ENCODE data around the gene NIN.

NIN gene

DNA sequence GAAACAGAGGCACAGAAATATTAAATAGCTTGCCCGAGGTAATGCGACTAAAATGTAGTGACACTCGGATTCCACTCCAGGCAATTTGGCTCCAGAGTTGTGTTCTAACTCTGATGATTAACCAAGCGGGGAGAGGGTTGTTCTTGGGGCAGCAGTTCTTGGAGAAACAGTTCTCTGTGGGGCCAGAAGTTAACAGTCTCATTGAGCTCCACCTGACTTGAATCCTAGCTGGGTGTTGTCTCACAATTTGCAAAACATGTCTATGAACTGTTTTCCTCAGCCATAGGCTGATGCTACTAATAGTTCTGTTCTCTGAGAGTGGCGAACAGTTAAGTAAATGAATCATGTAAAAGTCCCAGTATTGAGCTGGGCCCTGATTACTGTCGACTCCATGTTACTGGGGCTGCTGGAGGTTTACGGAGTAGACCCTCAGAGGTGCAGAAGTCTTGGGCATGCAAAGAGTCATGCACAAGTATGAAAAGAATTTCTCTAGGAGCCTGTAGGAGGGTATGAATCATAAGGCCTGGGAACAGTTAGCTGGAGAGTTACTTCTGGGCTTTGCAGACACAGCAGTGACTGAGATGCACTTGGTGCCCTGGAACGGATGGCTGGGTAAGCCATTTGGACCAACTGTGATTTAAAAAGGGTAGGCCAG is 15.4 kb upstream of the NIN start:
- H3K4me2 ChIP-seq (ENCODE audit: insufficient read depth, low read length), result no peak overlapping the region

DNA sequence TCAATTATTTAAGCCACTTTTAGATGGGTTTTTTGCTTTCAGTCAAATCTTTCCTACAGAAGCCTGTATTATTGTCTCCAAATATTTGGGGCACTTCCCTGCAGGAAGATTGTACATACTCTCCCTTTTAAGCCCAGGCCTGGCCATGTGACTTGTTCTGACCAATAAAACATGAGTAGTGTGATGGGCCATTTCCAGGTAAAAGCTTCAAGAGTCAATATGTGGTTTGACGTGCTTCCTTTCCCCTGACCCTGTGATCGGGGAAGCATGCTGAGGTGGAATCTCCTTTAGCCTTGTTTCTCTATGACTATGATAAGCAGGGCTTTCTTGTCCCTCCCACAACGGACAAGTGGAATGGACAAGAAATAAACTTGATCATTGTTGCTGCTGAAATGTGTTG is 14.2 kb upstream of the NIN start:
- TF ChIP-seq EZH2 (IDR thresholded peaks at IDR 0.05; ENCODE audit: borderline replicate concordance, low read depth, low read length, severe bottlenecking), result no peak
- TF ChIP-seq, protein P1, sequence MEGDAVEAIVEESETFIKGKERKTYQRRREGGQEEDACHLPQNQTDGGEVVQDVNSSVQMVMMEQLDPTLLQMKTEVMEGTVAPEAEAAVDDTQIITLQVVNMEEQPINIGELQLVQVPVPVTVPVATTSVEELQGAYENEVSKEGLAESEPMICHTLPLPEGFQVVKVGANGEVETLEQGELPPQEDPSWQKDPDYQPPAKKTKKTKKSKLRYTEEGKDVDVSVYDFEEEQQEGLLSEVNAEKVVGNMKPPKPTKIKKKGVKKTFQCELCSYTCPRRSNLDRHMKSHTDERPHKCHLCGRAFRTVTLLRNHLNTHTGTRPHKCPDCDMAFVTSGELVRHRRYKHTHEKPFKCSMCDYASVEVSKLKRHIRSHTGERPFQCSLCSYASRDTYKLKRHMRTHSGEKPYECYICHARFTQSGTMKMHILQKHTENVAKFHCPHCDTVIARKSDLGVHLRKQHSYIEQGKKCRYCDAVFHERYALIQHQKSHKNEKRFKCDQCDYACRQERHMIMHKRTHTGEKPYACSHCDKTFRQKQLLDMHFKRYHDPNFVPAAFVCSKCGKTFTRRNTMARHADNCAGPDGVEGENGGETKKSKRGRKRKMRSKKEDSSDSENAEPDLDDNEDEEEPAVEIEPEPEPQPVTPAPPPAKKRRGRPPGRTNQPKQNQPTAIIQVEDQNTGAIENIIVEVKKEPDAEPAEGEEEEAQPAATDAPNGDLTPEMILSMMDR (IDR thresholded peaks at IDR 0.05; ENCODE audit: borderline replicate concordance, extremely low read depth, low read length, poor library complexity, severe bottlenecking), result no peak

More for the DNA sequence above, 15.4 kb upstream of the NIN start:
- no peak overlapping the region for H2AFZ ChIP-seq (ENCODE audit: low read depth, low read length)
- H3K9ac ChIP-seq (ENCODE audit: low read depth, low read length), result no peak overlapping the region
- DNase-seq, result no peak
- no peaks in the 10 kb centered on the region for H3K27me3 ChIP-seq (ENCODE audit: insufficient read depth, low read length, poor library complexity)
- no peaks in the 10 kb centered on the region for H3K79me2 ChIP-seq (ENCODE audit: insufficient read depth, low read length)
- no peak for ATAC-seq (ENCODE audit: insufficient read depth, low read depth)
- H3K27ac ChIP-seq (ENCODE audit: low read length), result no peak overlapping the region
- H3K9me3 ChIP-seq (ENCODE audit: insufficient read depth, low read length, severe bottlenecking), result no peaks in the 10 kb centered on the region
- H3K4me1 ChIP-seq (ENCODE audit: insufficient read depth, low read length), result no peaks in the 10 kb centered on the region
- TF ChIP-seq EZH2 (IDR thresholded peaks at IDR 0.05; ENCODE audit: borderline replicate concordance, low read depth, low read length, severe bottlenecking), result no peak
- TF ChIP-seq, protein P1 (IDR thresholded peaks at IDR 0.05; ENCODE audit: borderline replicate concordance, extremely low read depth, low read length, poor library complexity, severe bottlenecking), result no peak
- no peaks in the 10 kb centered on the region for H4K20me1 ChIP-seq (ENCODE audit: insufficient read depth, low read length)
- H3K36me3 ChIP-seq (ENCODE audit: insufficient read depth, low read length), result no peaks in the 10 kb centered on the region
- no peak overlapping the region for H3K4me3 ChIP-seq (ENCODE audit: low read depth in 1 of 2, low read length in 2 of 2)

DNA sequence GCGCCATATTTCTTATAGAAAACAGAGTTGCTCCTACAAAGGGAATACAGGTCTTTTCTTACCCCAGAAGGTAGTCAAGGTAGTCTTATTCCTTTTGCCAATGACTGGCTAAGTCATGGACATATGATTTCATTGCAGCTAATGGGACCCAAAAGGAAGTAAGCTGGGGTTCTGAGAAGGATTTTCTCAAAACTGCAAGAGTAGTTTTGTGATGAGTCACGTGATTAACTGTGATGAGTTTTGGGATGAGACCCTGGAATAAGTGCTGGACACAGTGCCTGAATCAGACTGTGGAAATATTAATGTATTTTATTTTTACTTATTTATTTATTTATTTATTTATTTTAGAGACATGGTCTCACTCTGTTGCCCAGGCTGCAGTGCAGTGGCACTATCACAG is 13.4 kb upstream of the NIN start:
- Histone ChIP-seq H4K20me1 (ENCODE audit: insufficient read depth, low read length) (no peaks in the 10 kb centered on the region), H3K79me2 (ENCODE audit: insufficient read depth, low read length) (no peaks in the 10 kb centered on the region), H3K9me3 (ENCODE audit: insufficient read depth, low read length, severe bottlenecking) (no peaks in the 10 kb centered on the region), H3K36me3 (ENCODE audit: insufficient read depth, low read length) (no peaks in the 10 kb centered on the region), H3K9ac (ENCODE audit: low read depth, low read length) (no peak overlapping the region), H3K4me1 (ENCODE audit: insufficient read depth, low read length) (no peaks in the 10 kb centered on the region), H2AFZ (ENCODE audit: low read depth, low read length) (no peak overlapping the region), H3K27ac (ENCODE audit: low read length) (no peak overlapping the region), H3K27me3 (ENCODE audit: insufficient read depth, low read length, poor library complexity) (no peaks in the 10 kb centered on the region), H3K4me2 (ENCODE audit: insufficient read depth, low read length) (no peak overlapping the region), H3K4me3 (ENCODE audit: low read depth in 1 of 2, low read length in 2 of 2) (no peak overlapping the region)
- no peak for DNase-seq
- no peak for TF ChIP-seq EZH2 (IDR thresholded peaks at IDR 0.05; ENCODE audit: borderline replicate concordance, low read depth, low read length, severe bottlenecking)
- ATAC-seq (ENCODE audit: insufficient read depth, low read depth), result no peak

More for the DNA sequence above, 14.2 kb upstream of the NIN start:
- Histone ChIP-seq H3K9me3 (ENCODE audit: insufficient read depth, low read length, severe bottlenecking) (no peaks in the 10 kb centered on the region), H3K36me3 (ENCODE audit: insufficient read depth, low read length) (no peaks in the 10 kb centered on the region), H3K4me1 (ENCODE audit: insufficient read depth, low read length) (no peaks in the 10 kb centered on the region), H3K27ac (ENCODE audit: low read length) (no peak overlapping the region), H3K4me2 (ENCODE audit: insufficient read depth, low read length) (no peak overlapping the region), H3K27me3 (ENCODE audit: insufficient read depth, low read length, poor library complexity) (no peaks in the 10 kb centered on the region), H3K9ac (ENCODE audit: low read depth, low read length) (no peak overlapping the region), H3K79me2 (ENCODE audit: insufficient read depth, low read length) (no peaks in the 10 kb centered on the region), H2AFZ (ENCODE audit: low read depth, low read length) (no peak overlapping the region), H3K4me3 (ENCODE audit: low read depth in 1 of 2, low read length in 2 of 2) (no peak overlapping the region), H4K20me1 (ENCODE audit: insufficient read depth, low read length) (no peaks in the 10 kb centered on the region)
- DNase-seq (no peak), ATAC-seq (ENCODE audit: insufficient read depth, low read depth) (no peak)

DNA sequence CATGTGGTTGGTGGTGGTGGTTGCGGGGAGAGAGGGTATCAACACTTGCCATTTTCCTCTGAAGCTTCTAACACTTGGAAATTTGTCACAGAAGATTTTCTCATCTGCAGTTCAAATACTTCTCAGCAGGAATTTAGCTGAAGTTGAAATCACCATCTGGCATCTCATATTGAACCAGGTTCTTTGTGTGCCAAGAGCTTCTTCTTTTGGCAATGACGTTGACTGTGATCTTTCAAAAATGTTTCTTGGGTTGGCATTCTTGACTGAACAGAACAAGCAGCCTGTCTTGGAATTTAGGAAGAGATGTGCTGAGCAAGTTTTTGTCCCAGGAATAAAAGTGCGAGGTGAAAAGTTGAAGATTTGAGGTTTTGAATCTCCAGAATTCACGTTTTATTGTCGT is 8.7 kb upstream of the NIN start:
- H3K4me2 ChIP-seq (ENCODE audit: insufficient read depth, low read length), result no peak overlapping the region
- peaks cover 19% of the 10 kb centered on the region for H3K4me1 ChIP-seq (ENCODE audit: insufficient read depth, low read length)
- H3K4me3 ChIP-seq (ENCODE audit: low read depth in 1 of 2, low read length in 2 of 2), result no peak overlapping the region
- H4K20me1 ChIP-seq (ENCODE audit: insufficient read depth, low read length), result no peaks in the 10 kb centered on the region
- TF ChIP-seq, protein P1 (IDR thresholded peaks at IDR 0.05; ENCODE audit: borderline replicate concordance, extremely low read depth, low read length, poor library complexity, severe bottlenecking), result no peak
- TF ChIP-seq EZH2 (IDR thresholded peaks at IDR 0.05; ENCODE audit: borderline replicate concordance, low read depth, low read length, severe bottlenecking), result no peak
- no peak for ATAC-seq (ENCODE audit: insufficient read depth, low read depth)
- H3K36me3 ChIP-seq (ENCODE audit: insufficient read depth, low read length), result no peaks in the 10 kb centered on the region
- no peak overlapping the region for H3K27ac ChIP-seq (ENCODE audit: low read length)
- no peaks in the 10 kb centered on the region for H3K9me3 ChIP-seq (ENCODE audit: insufficient read depth, low read length, severe bottlenecking)
- H2AFZ ChIP-seq (ENCODE audit: low read depth, low read length), result no peak overlapping the region
- DNase-seq, result no peak
- no peak overlapping the region for H3K9ac ChIP-seq (ENCODE audit: low read depth, low read length)
- H3K79me2 ChIP-seq (ENCODE audit: insufficient read depth, low read length), result no peaks in the 10 kb centered on the region
- no peaks in the 10 kb centered on the region for H3K27me3 ChIP-seq (ENCODE audit: insufficient read depth, low read length, poor library complexity)

Measured in DND-41 (cell line).